ENCODE data around the gene LHCGR. TPM values are rescaled to one million over a fixed set of nuclear protein-coding genes. Genes with fewer than 3 reads are reported as not detected.

The LHCGR gene
- total RNA-seq, 1 experiment from 2014 or later, result not detected

DNA sequence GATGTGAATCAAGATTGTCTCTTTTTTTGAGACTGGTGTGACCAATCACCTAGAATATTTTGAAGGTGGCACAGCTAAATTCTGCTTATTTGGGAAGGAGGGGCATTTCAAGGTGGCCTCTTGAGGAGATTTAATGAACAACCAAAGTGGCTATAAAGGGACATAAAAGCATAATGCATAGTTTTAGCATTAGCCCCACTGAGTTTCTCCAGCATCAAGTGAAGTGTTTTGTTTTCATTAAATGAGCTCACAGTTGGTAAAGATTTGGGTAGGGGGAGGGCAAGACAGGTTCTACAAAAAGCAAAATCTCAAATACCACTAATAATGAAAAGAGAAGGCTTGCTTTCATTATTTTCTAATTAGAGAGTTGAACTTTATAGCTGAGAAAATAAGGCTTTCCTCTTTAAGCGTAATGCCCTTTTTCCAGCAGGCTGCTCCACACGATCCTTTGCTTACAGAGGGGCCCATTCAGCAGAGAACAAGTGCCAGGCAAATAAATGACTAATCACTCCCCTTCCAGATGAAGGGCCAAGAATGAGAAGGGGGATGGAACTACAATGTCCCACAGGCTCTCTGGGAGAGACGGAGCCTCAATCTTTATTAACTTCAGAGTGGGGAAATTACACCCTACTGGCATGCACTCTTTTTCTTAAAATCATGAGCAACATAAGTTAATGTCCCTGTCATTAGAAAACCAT is 35.9 kb downstream of the LHCGR start:
- ATAC-seq (no peak), DNase-seq (ENCODE audit: low read depth, low spot score) (no peak)
- Histone ChIP-seq H3K36me3 (ENCODE audit: control insufficient read depth, insufficient read depth, low read length) (no peaks in the 10 kb centered on the region), H3K27me3 (ENCODE audit: control insufficient read depth, insufficient read depth, low read length) (peaks cover 2% of the 10 kb centered on the region; the same call in 1 of the 2 replicates), H3K4me1 (ENCODE audit: control insufficient read depth, insufficient read depth, low read length) (no peaks in the 10 kb centered on the region), H3K4me3 (ENCODE audit: low read depth in 2 of 2, low read length in 2 of 2) (no peak overlapping the region), H3K27ac (ENCODE audit: low read length) (no peak overlapping the region), H3K9me3 (ENCODE audit: control insufficient read depth, insufficient read depth, low read depth, low read length) (no peaks in the 10 kb centered on the region)
- no TSS peak for BruUV-seq (replicated peaks)
- intact Hi-C loops (cut with micrococcal nuclease; ENCODE audit: unreplicated experiment) (loop anchor here (10.0 kb wide), 1 partner anchor 115 kb away; no protein-coding TSS in a partner anchor), in situ Hi-C loops (cut with HindIII; ENCODE audit: low pct_unique_long_range_greater_than_20kb, low sequenced_read_pairs) (no loop called here)
- TF ChIP-seq, protein P1, sequence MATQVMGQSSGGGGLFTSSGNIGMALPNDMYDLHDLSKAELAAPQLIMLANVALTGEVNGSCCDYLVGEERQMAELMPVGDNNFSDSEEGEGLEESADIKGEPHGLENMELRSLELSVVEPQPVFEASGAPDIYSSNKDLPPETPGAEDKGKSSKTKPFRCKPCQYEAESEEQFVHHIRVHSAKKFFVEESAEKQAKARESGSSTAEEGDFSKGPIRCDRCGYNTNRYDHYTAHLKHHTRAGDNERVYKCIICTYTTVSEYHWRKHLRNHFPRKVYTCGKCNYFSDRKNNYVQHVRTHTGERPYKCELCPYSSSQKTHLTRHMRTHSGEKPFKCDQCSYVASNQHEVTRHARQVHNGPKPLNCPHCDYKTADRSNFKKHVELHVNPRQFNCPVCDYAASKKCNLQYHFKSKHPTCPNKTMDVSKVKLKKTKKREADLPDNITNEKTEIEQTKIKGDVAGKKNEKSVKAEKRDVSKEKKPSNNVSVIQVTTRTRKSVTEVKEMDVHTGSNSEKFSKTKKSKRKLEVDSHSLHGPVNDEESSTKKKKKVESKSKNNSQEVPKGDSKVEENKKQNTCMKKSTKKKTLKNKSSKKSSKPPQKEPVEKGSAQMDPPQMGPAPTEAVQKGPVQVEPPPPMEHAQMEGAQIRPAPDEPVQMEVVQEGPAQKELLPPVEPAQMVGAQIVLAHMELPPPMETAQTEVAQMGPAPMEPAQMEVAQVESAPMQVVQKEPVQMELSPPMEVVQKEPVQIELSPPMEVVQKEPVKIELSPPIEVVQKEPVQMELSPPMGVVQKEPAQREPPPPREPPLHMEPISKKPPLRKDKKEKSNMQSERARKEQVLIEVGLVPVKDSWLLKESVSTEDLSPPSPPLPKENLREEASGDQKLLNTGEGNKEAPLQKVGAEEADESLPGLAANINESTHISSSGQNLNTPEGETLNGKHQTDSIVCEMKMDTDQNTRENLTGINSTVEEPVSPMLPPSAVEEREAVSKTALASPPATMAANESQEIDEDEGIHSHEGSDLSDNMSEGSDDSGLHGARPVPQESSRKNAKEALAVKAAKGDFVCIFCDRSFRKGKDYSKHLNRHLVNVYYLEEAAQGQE (IDR thresholded peaks at IDR 0.05; ENCODE audit: insufficient read depth in 1 of 2, low read depth in 2 of 2, low read length in 1 of 2), result no peak
- no peak for TF ChIP-seq CTCF (IDR thresholded peaks at IDR 0.05)
- TF ChIP-seq POLR2AphosphoS5 (IDR thresholded peaks at IDR 0.05; ENCODE audit: low read depth, low read length), result no peak
- TF ChIP-seq TCF7L2 (IDR thresholded peaks at IDR 0.05; ENCODE audit: low read depth, low read length), result no peak
- no peak for TF ChIP-seq SIN3A (IDR thresholded peaks at IDR 0.05; ENCODE audit: borderline replicate concordance, insufficient read depth, low read depth, low read length)
- POLR2A ChIA-PET, result no interaction called here
- CTCF ChIA-PET, result no interaction called here

DNA sequence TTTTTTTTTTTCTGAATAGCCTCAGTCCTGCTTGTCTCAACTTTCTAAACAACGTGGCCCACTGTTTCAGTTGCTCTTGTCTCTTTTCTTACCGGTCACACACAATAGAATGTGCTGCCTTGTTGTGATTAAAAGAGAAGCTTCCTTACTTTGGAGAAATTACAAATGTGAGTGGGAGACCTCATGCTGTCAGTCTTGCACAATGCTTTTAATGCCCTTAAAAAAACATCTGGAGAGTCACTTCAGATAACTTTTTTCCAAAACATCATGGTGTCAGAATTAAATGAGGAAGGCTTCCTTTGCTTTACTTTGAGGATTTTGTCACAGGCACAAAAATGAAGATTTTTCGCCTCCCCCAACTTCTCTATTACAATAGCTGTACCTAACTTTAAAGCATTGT is 37.7 kb downstream of the LHCGR start:
- H3K27ac ChIP-seq (ENCODE audit: low read length), result no peak overlapping the region
- no peak for DNase-seq (ENCODE audit: low read depth, low spot score)
- in situ Hi-C loops (cut with HindIII; ENCODE audit: low pct_unique_long_range_greater_than_20kb, low sequenced_read_pairs), result no loop called here
- no peaks in the 10 kb centered on the region for H3K4me1 ChIP-seq (ENCODE audit: control insufficient read depth, insufficient read depth, low read length)
- no TSS peak for BruUV-seq (replicated peaks)
- H3K4me3 ChIP-seq (ENCODE audit: low read depth in 2 of 2, low read length in 2 of 2), result no peak overlapping the region
- CTCF ChIA-PET, result no interaction called here
- no peaks in the 10 kb centered on the region for H3K36me3 ChIP-seq (ENCODE audit: control insufficient read depth, insufficient read depth, low read length)
- ATAC-seq, result no peak
- POLR2A ChIA-PET, result no interaction called here
- H3K27me3 ChIP-seq (ENCODE audit: control insufficient read depth, insufficient read depth, low read length), result peaks cover 2% of the 10 kb centered on the region; the same call in 1 of the 2 replicates
- intact Hi-C loops (cut with micrococcal nuclease; ENCODE audit: unreplicated experiment), result no loop called here
- H3K9me3 ChIP-seq (ENCODE audit: control insufficient read depth, insufficient read depth, low read depth, low read length), result no peaks in the 10 kb centered on the region
- TF ChIP-seq, protein P1 (IDR thresholded peaks at IDR 0.05; ENCODE audit: insufficient read depth in 1 of 2, low read depth in 2 of 2, low read length in 1 of 2), result no peak
- TF ChIP-seq SIN3A (IDR thresholded peaks at IDR 0.05; ENCODE audit: borderline replicate concordance, insufficient read depth, low read depth, low read length) (no peak), CTCF (IDR thresholded peaks at IDR 0.05) (no peak), TCF7L2 (IDR thresholded peaks at IDR 0.05; ENCODE audit: low read depth, low read length) (no peak)
